SK-N-DZ (cell line): Measurements from ENCODE around the gene NEK7.

Experiments used
- DNase-seq: peaks from one replicate; pipeline ENCODE4 v3.0.0-alpha.2; 2015; ENCODE audit warnings: low spot score

NEK7 gene

DNA sequence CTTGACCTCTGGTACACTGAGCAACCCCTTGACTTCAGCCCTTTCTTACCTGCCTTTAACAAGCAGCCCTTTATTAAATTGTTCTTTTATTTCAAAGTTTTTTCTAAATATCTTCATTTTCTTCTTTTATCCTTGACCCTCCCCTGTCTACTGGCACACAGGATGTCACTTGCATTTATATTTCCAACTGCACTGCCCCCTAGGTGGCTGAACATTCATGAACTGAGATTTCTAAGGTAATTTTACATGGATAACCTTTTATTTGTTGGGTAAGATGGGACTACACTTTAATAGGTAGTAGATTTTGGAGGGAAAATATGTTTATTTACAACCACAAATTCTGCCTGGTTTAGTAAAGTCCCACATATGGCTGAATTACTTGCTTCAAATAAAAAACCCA, 193.7 kb downstream of the NEK7 start:
- DNase-seq: no peak

DNA sequence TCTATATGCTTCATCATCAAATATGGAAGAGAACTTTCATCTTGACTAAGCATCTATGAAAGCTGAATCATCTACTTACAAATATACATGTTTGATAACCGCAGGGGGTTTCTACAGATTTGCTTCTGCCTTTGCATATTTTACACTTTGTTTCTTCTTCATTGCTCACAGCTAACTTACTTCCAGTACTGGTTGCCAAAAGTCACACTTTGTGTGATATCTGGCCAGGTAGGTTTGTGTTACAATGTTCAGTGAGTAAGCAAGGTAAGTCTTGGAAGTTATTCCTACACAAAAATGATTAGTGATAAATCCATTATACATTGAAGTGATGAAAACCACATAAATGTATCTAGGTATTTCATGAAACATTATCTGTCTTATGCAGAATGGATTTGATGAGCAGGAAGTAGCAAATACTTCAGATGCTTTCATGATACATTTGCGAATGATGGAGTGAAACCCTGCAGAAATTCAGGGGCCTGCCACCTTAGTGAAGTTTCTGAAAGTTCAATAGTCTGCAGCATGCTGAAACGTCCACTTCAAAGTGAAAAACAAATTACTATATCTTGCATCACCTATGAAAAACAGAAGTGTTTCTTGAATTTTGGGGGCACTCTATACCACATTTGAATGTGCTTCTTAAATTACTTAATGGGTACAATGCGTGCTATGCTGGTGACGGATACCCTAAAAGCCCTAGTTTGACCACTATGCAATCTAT, 196.3 kb downstream of the NEK7 start:
- no peak for DNase-seq

DNA sequence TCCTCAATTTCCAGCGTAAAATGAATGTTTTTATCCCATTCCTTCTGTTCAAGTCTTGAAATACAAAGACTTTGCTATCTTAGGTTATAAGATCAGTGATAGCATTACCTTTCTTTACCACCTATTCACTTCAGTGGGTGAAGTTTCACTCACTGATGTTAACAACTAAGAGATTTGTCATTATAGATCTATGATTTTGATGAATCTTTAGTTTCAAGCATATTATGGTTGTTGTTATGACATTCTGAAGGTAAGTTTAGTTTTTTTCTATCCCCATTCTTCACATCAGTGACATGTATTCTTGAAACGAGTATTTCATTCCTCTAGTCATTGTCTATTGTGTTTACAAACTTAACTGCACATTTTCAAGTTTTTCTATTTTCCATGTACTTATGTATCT, 201.1 kb downstream of the NEK7 start:
- DNase-seq: no peak

DNA sequence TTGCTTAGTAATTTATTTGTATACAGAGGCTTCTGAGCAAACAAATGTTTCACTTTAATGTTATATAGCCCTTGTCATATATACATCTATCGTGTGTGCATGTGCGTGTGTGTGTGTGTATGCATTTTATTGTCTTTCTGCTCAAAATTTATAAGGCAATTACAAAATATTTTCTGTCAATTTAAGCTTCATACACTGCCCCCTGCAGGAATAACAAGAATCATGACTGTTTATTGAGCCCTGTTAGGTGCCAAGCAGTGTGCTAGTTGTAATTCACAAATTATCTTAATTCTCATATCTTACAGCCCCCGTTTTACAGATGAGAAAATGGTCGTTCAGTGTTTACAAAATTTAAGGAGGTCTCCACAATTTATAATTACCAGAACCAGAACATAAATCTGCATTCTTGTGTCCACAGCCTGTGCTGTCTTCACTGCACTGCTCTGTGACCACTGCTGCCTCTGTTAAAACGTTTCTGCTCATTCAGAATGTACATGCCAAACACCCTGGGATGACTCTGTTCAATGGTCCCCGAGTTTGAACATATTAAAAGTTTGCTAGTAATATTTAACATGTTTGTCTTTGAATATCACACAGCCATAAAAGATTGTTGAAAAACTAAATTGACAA, 202.3 kb downstream of the NEK7 start:
- peak; percentile 6 for DNase-seq

DNA sequence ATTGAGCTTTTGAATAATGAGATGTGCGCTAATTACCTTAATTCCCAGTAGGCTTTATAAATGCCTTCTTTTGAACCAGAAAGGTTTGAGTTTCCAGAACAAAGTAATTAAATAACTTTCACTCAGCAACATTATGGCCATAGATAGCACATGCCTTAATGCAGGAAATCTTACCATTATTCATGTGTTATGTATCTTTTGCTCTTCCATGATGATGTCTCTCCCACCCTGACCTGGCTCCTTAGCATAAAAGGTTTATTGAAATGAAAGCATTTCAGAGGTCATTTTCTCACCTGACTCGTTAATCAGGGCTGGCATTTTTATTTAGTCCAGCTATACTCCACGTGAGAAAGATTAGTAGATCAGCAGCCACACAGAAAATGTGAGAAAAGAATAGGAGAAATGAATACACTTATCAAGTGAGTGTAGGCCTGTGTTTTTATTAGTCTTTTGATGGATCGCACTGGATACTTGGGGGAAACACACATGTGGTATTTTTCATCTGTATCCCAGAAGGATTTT, 203.5 kb downstream of the NEK7 start:
- DNase-seq: no peak

DNA sequence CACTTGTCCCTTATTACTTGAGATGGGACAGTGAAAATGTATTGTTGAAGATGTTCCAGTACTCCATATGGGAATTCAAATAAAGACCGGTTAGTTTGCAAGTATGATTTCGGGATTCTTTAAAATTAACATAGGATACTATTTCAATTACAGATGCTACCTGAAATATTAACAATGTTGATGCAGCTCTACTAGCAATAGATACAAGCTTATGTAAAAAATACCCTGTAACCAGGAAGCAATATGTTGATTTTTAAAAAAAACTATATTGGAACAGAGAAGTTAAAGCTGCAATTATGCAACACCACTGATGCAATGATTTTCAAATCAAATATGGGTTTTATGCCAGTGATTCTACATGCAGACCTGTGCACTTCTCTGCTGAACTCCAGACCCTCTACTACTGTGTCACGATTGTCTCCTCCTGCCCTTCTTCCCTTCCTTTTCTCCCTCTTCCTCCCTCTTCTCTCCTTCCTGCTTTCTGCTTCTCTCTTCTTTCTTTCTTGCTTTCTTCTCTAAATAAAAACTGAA, 204.5 kb downstream of the NEK7 start:
- no peak for DNase-seq

DNA sequence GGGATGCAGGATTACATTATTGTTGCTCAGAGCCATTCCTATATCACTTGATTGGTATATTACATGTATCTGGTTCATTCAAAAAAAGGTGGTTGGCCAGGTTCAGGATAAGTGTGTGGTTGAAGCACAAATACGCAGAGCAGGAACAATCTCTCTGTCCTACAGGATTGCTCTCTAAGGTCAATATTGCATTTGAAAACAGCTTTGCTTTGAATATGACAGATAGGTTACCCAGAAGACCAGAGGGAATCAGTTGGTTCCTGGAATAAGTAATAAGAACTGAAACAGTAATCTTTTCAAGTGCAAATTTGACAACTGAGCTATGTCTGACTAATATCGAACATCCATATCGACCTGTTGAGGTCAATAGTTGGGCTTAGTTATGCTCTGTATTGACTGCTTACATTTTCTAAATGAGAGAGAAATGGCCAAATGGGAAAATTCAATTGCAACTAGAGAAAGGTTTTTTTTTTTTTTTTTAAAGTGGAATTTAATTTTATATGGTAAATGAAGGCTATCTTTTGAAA, 206.9 kb downstream of the NEK7 start:
- no peak for DNase-seq

GRCh38 chr1:198364471-198364870, 207.7 kb downstream of the NEK7 start:
- DNase-seq: no peak

DNA sequence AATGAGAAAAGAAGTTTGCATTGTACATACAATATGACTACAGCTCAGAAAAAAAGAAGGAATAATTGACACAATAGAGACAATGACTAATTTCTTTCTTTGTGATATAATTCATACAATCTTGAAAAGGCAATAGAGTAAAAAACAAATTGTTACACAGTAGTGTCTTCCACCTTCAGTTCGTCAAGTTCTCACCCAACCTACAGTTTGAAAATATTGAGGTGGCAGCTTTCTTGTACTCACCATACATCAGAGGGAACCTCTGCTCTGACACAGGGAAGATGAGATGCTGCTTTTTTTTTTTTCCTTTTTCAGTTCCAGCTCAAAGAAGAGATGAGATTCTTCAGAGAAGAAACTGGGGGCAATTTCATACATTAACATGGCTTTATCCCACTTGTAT, 210.5 kb downstream of the NEK7 start:
- DNase-seq: no peak

DNA sequence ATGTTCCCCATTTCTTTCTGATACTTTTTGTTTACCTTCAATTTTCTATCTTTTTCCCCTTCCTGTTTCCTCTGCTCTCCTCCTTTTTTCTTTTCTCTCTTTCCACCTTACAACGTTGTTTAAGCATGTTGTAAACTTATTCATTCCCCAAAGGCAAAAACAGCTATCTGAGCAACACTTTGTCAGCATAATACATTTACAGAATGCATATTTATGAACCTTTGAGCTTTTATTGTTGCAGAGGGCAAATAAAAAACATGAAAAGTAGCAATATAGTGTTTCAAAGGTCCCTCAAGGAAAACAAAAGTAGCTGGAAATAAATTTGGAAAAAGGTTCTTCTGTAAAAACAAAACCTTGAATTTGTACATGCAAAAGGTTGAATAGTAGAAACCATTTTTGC, 214.2 kb downstream of the NEK7 start:
- no peak for DNase-seq
